Stimulated activated CD4-positive, alpha-beta T cell treated with anti-CD3 and anti-CD28 coated beads, TNF-alpha, amount 100 ng/mL, for 1 hour (primary cell): ENCODE results near the gene EPHB2.

ENCODE experiments used
- DNase-seq, 3 donors: peaks; one replicate each; pipeline ENCODE4 v3.0.0-alpha.2; 2020; ENCODE audit warnings: low read depth in 3 of 3, low spot score in 1 of 3

The EPHB2 gene

GRCh38 chr1:22796642-22797041 is 86.0 kb downstream of the EPHB2 start:
- no peak for DNase-seq

- no peak for DNase-seq
Measured at GRCh38 chr1:22798083-22798482, 87.4 kb downstream of the EPHB2 start.

- DNase-seq, result no peak
Measured at GRCh38 chr1:22799971-22800370, 89.3 kb downstream of the EPHB2 start.

- no peak for DNase-seq
Measured at GRCh38 chr1:22800629-22801028, 90.0 kb downstream of the EPHB2 start.

- DNase-seq, result no peak
Measured at GRCh38 chr1:22801347-22801746, 90.7 kb downstream of the EPHB2 start.

- no peak for DNase-seq
Measured at GRCh38 chr1:22801761-22802160, 91.1 kb downstream of the EPHB2 start.

GRCh38 chr1:22803833-22804232 is 93.2 kb downstream of the EPHB2 start:
- no peak for DNase-seq

- no peak for DNase-seq
Measured at GRCh38 chr1:22804406-22804805, 93.8 kb downstream of the EPHB2 start.

- no peak for DNase-seq
Measured at GRCh38 chr1:22804969-22805671, 94.5 kb downstream of the EPHB2 start.

- no peak for DNase-seq
Measured at GRCh38 chr1:22805672-22806038, 95.0 kb downstream of the EPHB2 start.

GRCh38 chr1:22806584-22806983 is 95.9 kb downstream of the EPHB2 start:
- DNase-seq, result no peak

- DNase-seq, result no peak
Measured at GRCh38 chr1:22807340-22807739, 96.7 kb downstream of the EPHB2 start.

- DNase-seq, result no peak
Measured at GRCh38 chr1:22808186-22808675, 97.6 kb downstream of the EPHB2 start.

- DNase-seq, result no peak
Measured at GRCh38 chr1:22808676-22809483, 98.2 kb downstream of the EPHB2 start.

- DNase-seq, result no peak
Measured at GRCh38 chr1:22809783-22810182, 99.1 kb downstream of the EPHB2 start.

- no peak for DNase-seq
Measured at GRCh38 chr1:22810378-22810777, 99.7 kb downstream of the EPHB2 start.

GRCh38 chr1:22812092-22812880 is 101.6 kb downstream of the EPHB2 start:
- no peak for DNase-seq

GRCh38 chr1:22812993-22813790 is 102.6 kb downstream of the EPHB2 start:
- DNase-seq, result no peak

GRCh38 chr1:22814176-22815042 is 103.8 kb downstream of the EPHB2 start:
- no peak for DNase-seq

- DNase-seq, result no peak
Measured at GRCh38 chr1:22815043-22815365, 104.4 kb downstream of the EPHB2 start.
